ENCODE results near the gene ASPDH.

- TF ChIP-seq, protein P1, sequence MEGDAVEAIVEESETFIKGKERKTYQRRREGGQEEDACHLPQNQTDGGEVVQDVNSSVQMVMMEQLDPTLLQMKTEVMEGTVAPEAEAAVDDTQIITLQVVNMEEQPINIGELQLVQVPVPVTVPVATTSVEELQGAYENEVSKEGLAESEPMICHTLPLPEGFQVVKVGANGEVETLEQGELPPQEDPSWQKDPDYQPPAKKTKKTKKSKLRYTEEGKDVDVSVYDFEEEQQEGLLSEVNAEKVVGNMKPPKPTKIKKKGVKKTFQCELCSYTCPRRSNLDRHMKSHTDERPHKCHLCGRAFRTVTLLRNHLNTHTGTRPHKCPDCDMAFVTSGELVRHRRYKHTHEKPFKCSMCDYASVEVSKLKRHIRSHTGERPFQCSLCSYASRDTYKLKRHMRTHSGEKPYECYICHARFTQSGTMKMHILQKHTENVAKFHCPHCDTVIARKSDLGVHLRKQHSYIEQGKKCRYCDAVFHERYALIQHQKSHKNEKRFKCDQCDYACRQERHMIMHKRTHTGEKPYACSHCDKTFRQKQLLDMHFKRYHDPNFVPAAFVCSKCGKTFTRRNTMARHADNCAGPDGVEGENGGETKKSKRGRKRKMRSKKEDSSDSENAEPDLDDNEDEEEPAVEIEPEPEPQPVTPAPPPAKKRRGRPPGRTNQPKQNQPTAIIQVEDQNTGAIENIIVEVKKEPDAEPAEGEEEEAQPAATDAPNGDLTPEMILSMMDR (IDR thresholded peaks at IDR 0.05) = no peak
- TF ChIP-seq POLR2A (IDR thresholded peaks at IDR 0.05) = no peak
These were observed 2.7 kb upstream of the ASPDH start for GRCh38 chr19:50516456-50516855.

Measured in gastroesophageal sphincter (tissue), 3 donors.